ENCODE results near the gene UBE2D2.
"Not testable (repeated sequence)": the region's sequence is repeated elsewhere in the genome, so short reads cannot be mapped to it uniquely, and the experiment has no call there.

UBE2D2 gene

GRCh38 chr5:139546593-139546992, 14.5 kb upstream of the UBE2D2 start:
- in situ Hi-C loops (cut with MboI; ENCODE audit: low sequenced_read_pairs), result not testable (repeated sequence)

- in situ Hi-C loops (cut with MboI; ENCODE audit: low sequenced_read_pairs), result no loop called here
These were observed 11.8 kb upstream of the UBE2D2 start for GRCh38 chr5:139549162-139549894.

GRCh38 chr5:139550051-139550872, 10.9 kb upstream of the UBE2D2 start:
- in situ Hi-C loops (cut with MboI; ENCODE audit: low sequenced_read_pairs), result not testable (repeated sequence)

- in situ Hi-C loops (cut with MboI; ENCODE audit: low sequenced_read_pairs), result no loop called here
These were observed 9.8 kb upstream of the UBE2D2 start for GRCh38 chr5:139551191-139551889.

GRCh38 chr5:139552893-139553575, 8.1 kb upstream of the UBE2D2 start:
- in situ Hi-C loops (cut with MboI; ENCODE audit: low sequenced_read_pairs), result no loop called here

- in situ Hi-C loops (cut with MboI; ENCODE audit: low sequenced_read_pairs), result no loop called here
These were observed 6.9 kb upstream of the UBE2D2 start for GRCh38 chr5:139554264-139554663.

- in situ Hi-C loops (cut with MboI; ENCODE audit: low sequenced_read_pairs), result no loop called here
These were observed 3.3 kb upstream of the UBE2D2 start for GRCh38 chr5:139557811-139558210.

GRCh38 chr5:139561655-139562451, 714 bp downstream of the UBE2D2 start:
- in situ Hi-C loops (cut with MboI; ENCODE audit: low sequenced_read_pairs), result no loop called here

GRCh38 chr5:139562847-139563246, 1.7 kb downstream of the UBE2D2 start:
- in situ Hi-C loops (cut with MboI; ENCODE audit: low sequenced_read_pairs), result no loop called here

GRCh38 chr5:139565411-139566305, 4.5 kb downstream of the UBE2D2 start:
- in situ Hi-C loops (cut with MboI; ENCODE audit: low sequenced_read_pairs), result no loop called here

GRCh38 chr5:139566611-139567010, 5.5 kb downstream of the UBE2D2 start:
- in situ Hi-C loops (cut with MboI; ENCODE audit: low sequenced_read_pairs), result no loop called here

- in situ Hi-C loops (cut with MboI; ENCODE audit: low sequenced_read_pairs), result no loop called here
These were observed 8.3 kb downstream of the UBE2D2 start for GRCh38 chr5:139569270-139569955.

GRCh38 chr5:139571543-139571942, 10.4 kb downstream of the UBE2D2 start:
- in situ Hi-C loops (cut with MboI; ENCODE audit: low sequenced_read_pairs), result no loop called here

GRCh38 chr5:139571966-139572365, 10.8 kb downstream of the UBE2D2 start:
- in situ Hi-C loops (cut with MboI; ENCODE audit: low sequenced_read_pairs), result no loop called here

GRCh38 chr5:139574641-139575312, 13.6 kb downstream of the UBE2D2 start:
- in situ Hi-C loops (cut with MboI; ENCODE audit: low sequenced_read_pairs), result no loop called here

GRCh38 chr5:139575313-139575646, 14.1 kb downstream of the UBE2D2 start:
- in situ Hi-C loops (cut with MboI; ENCODE audit: low sequenced_read_pairs), result no loop called here

GRCh38 chr5:139575751-139576150, 14.6 kb downstream of the UBE2D2 start:
- in situ Hi-C loops (cut with MboI; ENCODE audit: low sequenced_read_pairs), result no loop called here

GRCh38 chr5:139577689-139578290, 16.7 kb downstream of the UBE2D2 start:
- in situ Hi-C loops (cut with MboI; ENCODE audit: low sequenced_read_pairs), result no loop called here
